Measurements from ENCODE around the gene EPN2. TPM values are rescaled to one million over a fixed set of nuclear protein-coding genes. Genes with fewer than 3 reads are reported as not detected.

Gene EPN2
- total and polyA plus RNA-seq, 2 donors from 2014 or later: 18.0 to 45.4 TPM

DNA sequence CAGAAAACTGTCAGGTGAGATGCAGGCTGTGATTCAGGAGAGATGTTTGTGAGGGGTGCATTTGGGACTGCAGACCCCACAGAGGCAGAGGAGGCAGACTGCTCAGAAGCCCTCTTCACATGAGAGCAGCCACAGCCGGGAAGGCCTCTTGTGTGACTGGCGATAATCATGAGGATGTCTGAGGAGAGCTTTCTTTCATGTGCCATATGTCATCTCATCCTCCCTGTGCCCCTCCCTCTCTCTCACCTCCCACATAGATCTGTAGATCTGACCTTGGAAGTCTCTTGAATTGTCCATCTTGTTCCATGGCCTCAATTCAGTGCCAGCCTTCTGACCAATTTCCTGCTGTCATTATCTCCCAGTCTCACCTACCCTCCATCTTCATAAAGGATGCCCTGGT, 50.5 kb downstream of the EPN2 start:
- H3K36me3 ChIP-seq (ENCODE audit: control insufficient read depth in 2 of 3, insufficient read depth in 3 of 3, low read length in 3 of 3): peaks cover 0 to 6% (median 0%) of the 10 kb centered on the region in 3 donors
- H3K27ac ChIP-seq (ENCODE audit: low read depth in 2 of 2, low read length in 2 of 2): no peak overlapping the region
- FAIRE-seq (no peak), DNase-seq (no peak)
- H3K4me3 ChIP-seq (ENCODE audit: low read length in 3 of 3): no peak overlapping the region
- intact Hi-C loops (cut with DNase I): no loop called here
- H3K4me1 ChIP-seq (ENCODE audit: control insufficient read depth in 2 of 3, insufficient read depth in 2 of 3, low read depth in 1 of 3, low read length in 3 of 3): peaks cover 0 to 26% (median 10%) of the 10 kb centered on the region in 3 donors
- no peaks in the 10 kb centered on the region for H3K27me3 ChIP-seq (ENCODE audit: control insufficient read depth, insufficient read depth, low read length)
- TF ChIP-seq, protein P1, sequence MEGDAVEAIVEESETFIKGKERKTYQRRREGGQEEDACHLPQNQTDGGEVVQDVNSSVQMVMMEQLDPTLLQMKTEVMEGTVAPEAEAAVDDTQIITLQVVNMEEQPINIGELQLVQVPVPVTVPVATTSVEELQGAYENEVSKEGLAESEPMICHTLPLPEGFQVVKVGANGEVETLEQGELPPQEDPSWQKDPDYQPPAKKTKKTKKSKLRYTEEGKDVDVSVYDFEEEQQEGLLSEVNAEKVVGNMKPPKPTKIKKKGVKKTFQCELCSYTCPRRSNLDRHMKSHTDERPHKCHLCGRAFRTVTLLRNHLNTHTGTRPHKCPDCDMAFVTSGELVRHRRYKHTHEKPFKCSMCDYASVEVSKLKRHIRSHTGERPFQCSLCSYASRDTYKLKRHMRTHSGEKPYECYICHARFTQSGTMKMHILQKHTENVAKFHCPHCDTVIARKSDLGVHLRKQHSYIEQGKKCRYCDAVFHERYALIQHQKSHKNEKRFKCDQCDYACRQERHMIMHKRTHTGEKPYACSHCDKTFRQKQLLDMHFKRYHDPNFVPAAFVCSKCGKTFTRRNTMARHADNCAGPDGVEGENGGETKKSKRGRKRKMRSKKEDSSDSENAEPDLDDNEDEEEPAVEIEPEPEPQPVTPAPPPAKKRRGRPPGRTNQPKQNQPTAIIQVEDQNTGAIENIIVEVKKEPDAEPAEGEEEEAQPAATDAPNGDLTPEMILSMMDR (IDR thresholded peaks at IDR 0.05; ENCODE audit: borderline replicate concordance, extremely low read depth, insufficient read depth): no peak
- H3K9ac ChIP-seq (ENCODE audit: low read length in 3 of 3): no peak overlapping the region
- H3K9me3 ChIP-seq (ENCODE audit: control insufficient read depth in 2 of 3, insufficient read depth in 1 of 3, low read length in 3 of 3): no peaks in the 10 kb centered on the region

DNA sequence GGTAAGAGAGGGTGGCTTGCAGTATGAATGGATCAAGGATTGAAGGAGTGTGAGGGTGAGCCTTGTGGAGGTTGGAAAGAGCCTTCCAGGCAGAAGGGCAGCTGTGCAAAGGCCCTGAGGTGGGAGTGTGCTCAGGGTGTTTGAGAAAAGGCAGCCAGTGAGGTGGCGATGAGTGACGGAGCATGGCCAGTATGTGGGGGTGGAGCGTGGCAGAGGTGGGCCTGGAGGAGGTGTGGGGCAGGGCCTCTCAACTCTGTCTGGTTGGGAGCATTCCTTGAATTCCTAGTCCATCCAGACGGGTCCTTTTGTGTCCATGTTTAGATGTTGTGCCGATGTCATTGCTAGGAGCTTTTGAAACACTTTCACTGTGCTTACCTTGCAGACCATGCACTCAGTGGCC, 51.3 kb downstream of the EPN2 start:
- DNase-seq: peak in 4 of 5 donors; percentile 66 to 82 (median 74)
- intact Hi-C loops (cut with DNase I): no loop called here
- no peak for FAIRE-seq
- Histone ChIP-seq H3K27ac (ENCODE audit: low read depth in 2 of 2, low read length in 2 of 2) (no peak overlapping the region), H3K9me3 (ENCODE audit: control insufficient read depth in 2 of 3, insufficient read depth in 1 of 3, low read length in 3 of 3) (no peaks in the 10 kb centered on the region), H3K27me3 (ENCODE audit: control insufficient read depth, insufficient read depth, low read length) (no peaks in the 10 kb centered on the region), H3K9ac (ENCODE audit: low read length in 3 of 3) (no peak overlapping the region), H3K36me3 (ENCODE audit: control insufficient read depth in 2 of 3, insufficient read depth in 3 of 3, low read length in 3 of 3) (peaks cover 0 to 4% (median 0%) of the 10 kb centered on the region in 3 donors), H3K4me3 (ENCODE audit: low read length in 3 of 3) (no peak overlapping the region), H3K4me1 (ENCODE audit: control insufficient read depth in 2 of 3, insufficient read depth in 2 of 3, low read depth in 1 of 3, low read length in 3 of 3) (peaks cover 0 to 26% (median 10%) of the 10 kb centered on the region in 3 donors)
- TF ChIP-seq, protein P1 (IDR thresholded peaks at IDR 0.05; ENCODE audit: borderline replicate concordance, extremely low read depth, insufficient read depth): no peak

DNA sequence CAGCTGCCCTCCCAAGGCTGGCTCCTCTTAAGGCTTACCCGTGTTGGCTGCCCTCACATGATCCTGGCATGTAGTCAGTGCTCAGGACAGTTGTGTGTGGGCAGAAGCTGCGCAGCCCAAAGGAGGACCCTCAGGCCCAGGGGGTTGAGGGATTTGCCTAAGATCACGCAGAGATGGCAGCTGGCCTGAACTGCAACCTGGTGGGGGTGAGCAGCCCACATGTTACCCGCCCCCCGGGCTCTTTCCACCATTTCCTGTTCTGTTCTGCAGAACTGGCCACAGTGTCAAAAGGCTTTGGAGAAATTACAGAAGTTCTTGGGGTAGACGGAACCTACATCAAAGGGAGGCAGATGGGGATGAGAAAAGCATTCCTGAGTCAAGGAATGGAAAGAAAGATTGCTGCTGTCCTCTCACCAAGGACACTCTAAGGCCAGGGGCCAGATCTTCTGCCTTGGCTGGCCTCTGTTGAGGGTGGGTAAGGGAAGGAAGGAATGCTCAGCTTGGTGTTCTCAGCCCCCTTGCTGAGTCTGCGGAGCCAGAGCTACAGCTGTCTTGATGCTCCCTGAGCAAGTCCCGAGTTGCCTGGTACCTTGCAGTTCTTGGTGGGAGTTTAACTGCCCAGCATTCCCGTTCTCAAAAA, 53.0 kb downstream of the EPN2 start:
- Histone ChIP-seq H3K27me3 (ENCODE audit: control insufficient read depth, insufficient read depth, low read length) (no peaks in the 10 kb centered on the region), H3K4me1 (ENCODE audit: control insufficient read depth in 2 of 3, insufficient read depth in 2 of 3, low read depth in 1 of 3, low read length in 3 of 3) (peaks cover 0 to 13% (median 0%) of the 10 kb centered on the region in 3 donors), H3K36me3 (ENCODE audit: control insufficient read depth in 2 of 3, insufficient read depth in 3 of 3, low read length in 3 of 3) (no peaks in the 10 kb centered on the region), H3K27ac (ENCODE audit: low read depth in 2 of 2, low read length in 2 of 2) (no peak overlapping the region), H3K9me3 (ENCODE audit: control insufficient read depth in 2 of 3, insufficient read depth in 1 of 3, low read length in 3 of 3) (no peaks in the 10 kb centered on the region), H3K4me3 (ENCODE audit: low read length in 3 of 3) (no peak overlapping the region), H3K9ac (ENCODE audit: low read length in 3 of 3) (no peak overlapping the region)
- FAIRE-seq (no peak), DNase-seq (no peak)
- intact Hi-C loops (cut with DNase I): no loop called here
- TF ChIP-seq, protein P1 (IDR thresholded peaks at IDR 0.05; ENCODE audit: borderline replicate concordance, extremely low read depth, insufficient read depth): no peak

All from kidney (tissue), 14 donors.